ENCODE results near the gene RBPJ.

Gene RBPJ

DNA sequence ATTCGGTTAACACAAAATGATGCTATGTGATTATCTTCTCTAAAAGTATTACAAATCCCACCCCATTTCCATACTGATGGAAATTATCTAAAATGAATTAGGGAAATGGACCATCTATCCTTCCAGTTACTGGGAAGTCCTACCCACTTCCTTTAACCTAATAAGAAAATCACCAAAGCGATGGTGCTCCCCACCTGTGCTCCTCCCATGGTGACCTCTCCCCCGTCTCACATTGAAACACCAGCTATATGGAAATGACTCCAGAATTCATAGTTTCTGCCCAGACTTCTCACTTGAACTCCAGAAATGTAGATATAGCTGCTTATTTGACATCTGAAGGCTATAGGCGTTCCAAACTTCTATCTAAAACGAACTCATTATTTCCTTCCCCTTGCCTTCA is 121.0 kb downstream of the RBPJ start:
- Histone ChIP-seq H3K4me1 (ENCODE audit: insufficient read depth, low read length, severe bottlenecking) (no peaks in the 10 kb centered on the region), H3K9ac (ENCODE audit: low read length) (no peak overlapping the region), H4K20me1 (ENCODE audit: insufficient read depth, low read length) (no peaks in the 10 kb centered on the region), H3K9me3 (ENCODE audit: low read length) (no peaks in the 10 kb centered on the region), H3K79me2 (ENCODE audit: insufficient read depth, low read length) (no peaks in the 10 kb centered on the region), H3K27ac (ENCODE audit: low read depth, low read length, poor library complexity, severe bottlenecking) (no peak overlapping the region), H3K36me3 (ENCODE audit: insufficient read depth, low read length) (no peaks in the 10 kb centered on the region), H3K4me2 (ENCODE audit: low read length) (no peak overlapping the region), H3K4me3 (ENCODE audit: low read depth, low read length, poor library complexity, severe bottlenecking) (no peak overlapping the region), H3K27me3 (ENCODE audit: insufficient read depth, low read length) (no peaks in the 10 kb centered on the region), H2AFZ (ENCODE audit: low read length) (no peak overlapping the region), H3K9me2 (ENCODE audit: low read depth, low read length) (no peaks in the 10 kb centered on the region), H3F3A (ENCODE audit: insufficient read depth, low read length) (no peaks in the 10 kb centered on the region)
- TF ChIP-seq EZH2 (IDR thresholded peaks at IDR 0.05; ENCODE audit: borderline replicate concordance, low read length), result no peak
- TF ChIP-seq, protein P1, sequence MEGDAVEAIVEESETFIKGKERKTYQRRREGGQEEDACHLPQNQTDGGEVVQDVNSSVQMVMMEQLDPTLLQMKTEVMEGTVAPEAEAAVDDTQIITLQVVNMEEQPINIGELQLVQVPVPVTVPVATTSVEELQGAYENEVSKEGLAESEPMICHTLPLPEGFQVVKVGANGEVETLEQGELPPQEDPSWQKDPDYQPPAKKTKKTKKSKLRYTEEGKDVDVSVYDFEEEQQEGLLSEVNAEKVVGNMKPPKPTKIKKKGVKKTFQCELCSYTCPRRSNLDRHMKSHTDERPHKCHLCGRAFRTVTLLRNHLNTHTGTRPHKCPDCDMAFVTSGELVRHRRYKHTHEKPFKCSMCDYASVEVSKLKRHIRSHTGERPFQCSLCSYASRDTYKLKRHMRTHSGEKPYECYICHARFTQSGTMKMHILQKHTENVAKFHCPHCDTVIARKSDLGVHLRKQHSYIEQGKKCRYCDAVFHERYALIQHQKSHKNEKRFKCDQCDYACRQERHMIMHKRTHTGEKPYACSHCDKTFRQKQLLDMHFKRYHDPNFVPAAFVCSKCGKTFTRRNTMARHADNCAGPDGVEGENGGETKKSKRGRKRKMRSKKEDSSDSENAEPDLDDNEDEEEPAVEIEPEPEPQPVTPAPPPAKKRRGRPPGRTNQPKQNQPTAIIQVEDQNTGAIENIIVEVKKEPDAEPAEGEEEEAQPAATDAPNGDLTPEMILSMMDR (IDR thresholded peaks at IDR 0.05; ENCODE audit: low read length), result no peak

DNA sequence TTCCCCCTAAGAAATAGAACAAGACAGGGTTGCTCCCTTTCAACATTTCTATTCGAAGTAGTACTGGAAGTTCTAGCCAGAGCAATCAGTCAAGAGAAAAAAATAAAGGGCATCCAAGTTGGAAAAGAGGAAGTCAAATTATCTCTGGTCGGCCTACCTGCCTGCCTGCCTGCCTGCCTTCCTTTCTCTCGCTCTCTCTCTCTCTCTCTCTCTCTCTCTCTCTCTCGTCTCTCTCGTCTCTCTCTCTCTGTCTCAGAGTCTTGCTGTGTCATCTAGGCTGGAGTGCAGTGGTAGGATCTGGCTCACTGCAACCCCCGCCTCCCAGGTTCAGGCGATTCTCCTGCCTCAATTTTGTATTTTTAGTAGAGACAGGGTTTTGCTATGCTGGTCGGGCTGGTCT is 126.6 kb downstream of the RBPJ start:
- Histone ChIP-seq H2AFZ (ENCODE audit: low read length) (no peak overlapping the region), H4K20me1 (ENCODE audit: insufficient read depth, low read length) (no peaks in the 10 kb centered on the region), H3K4me3 (ENCODE audit: low read depth, low read length, poor library complexity, severe bottlenecking) (no peak overlapping the region), H3K4me2 (ENCODE audit: low read length) (no peak overlapping the region), H3K9ac (ENCODE audit: low read length) (no peak overlapping the region), H3K9me3 (ENCODE audit: low read length) (no peaks in the 10 kb centered on the region), H3K27me3 (ENCODE audit: insufficient read depth, low read length) (no peaks in the 10 kb centered on the region), H3K4me1 (ENCODE audit: insufficient read depth, low read length, severe bottlenecking) (no peaks in the 10 kb centered on the region), H3K79me2 (ENCODE audit: insufficient read depth, low read length) (no peaks in the 10 kb centered on the region), H3F3A (ENCODE audit: insufficient read depth, low read length) (no peaks in the 10 kb centered on the region), H3K27ac (ENCODE audit: low read depth, low read length, poor library complexity, severe bottlenecking) (no peak overlapping the region), H3K36me3 (ENCODE audit: insufficient read depth, low read length) (no peaks in the 10 kb centered on the region), H3K9me2 (ENCODE audit: low read depth, low read length) (no peaks in the 10 kb centered on the region)
- TF ChIP-seq, protein P1 (IDR thresholded peaks at IDR 0.05; ENCODE audit: low read length), result no peak
- TF ChIP-seq EZH2 (IDR thresholded peaks at IDR 0.05; ENCODE audit: borderline replicate concordance, low read length), result no peak

DNA sequence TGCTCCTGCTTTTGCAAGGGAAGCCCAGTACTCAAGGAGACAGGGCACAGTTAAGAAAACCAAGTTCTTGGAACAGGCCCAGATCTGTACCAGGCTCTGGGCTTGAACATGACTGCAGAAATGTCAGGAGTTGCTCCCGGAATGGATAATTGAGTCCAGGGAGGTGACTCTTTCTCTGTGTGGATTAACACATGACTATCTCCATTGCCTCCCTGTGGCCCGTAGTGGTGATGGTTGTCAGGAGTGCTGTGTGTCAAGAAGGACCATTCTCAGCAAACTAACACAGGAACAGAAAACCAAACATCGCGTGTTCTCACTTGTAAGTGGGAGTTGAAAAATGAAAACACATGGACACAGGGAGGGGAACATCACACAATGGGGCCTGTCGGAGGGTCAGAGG is 129.6 kb downstream of the RBPJ start:
- no peaks in the 10 kb centered on the region for H3K9me2 ChIP-seq (ENCODE audit: low read depth, low read length)
- H3K27ac ChIP-seq (ENCODE audit: low read depth, low read length, poor library complexity, severe bottlenecking), result no peak overlapping the region
- no peaks in the 10 kb centered on the region for H3K9me3 ChIP-seq (ENCODE audit: low read length)

More for the DNA sequence above, 129.6 kb downstream of the RBPJ start:
- no peaks in the 10 kb centered on the region for H3K4me1 ChIP-seq (ENCODE audit: insufficient read depth, low read length, severe bottlenecking)
- TF ChIP-seq, protein P1 (IDR thresholded peaks at IDR 0.05; ENCODE audit: low read length), result no peak
- TF ChIP-seq EZH2 (IDR thresholded peaks at IDR 0.05; ENCODE audit: borderline replicate concordance, low read length), result no peak
- no peak overlapping the region for H3K4me2 ChIP-seq (ENCODE audit: low read length)
- H4K20me1 ChIP-seq (ENCODE audit: insufficient read depth, low read length), result no peaks in the 10 kb centered on the region
- no peaks in the 10 kb centered on the region for H3K27me3 ChIP-seq (ENCODE audit: insufficient read depth, low read length)
- H3K9ac ChIP-seq (ENCODE audit: low read length), result no peak overlapping the region
- H2AFZ ChIP-seq (ENCODE audit: low read length), result no peak overlapping the region
- no peaks in the 10 kb centered on the region for H3K79me2 ChIP-seq (ENCODE audit: insufficient read depth, low read length)
- no peaks in the 10 kb centered on the region for H3K36me3 ChIP-seq (ENCODE audit: insufficient read depth, low read length)
- no peak overlapping the region for H3K4me3 ChIP-seq (ENCODE audit: low read depth, low read length, poor library complexity, severe bottlenecking)
- no peaks in the 10 kb centered on the region for H3F3A ChIP-seq (ENCODE audit: insufficient read depth, low read length)

Data from OCI-LY1 (cell line).